ENCODE measurements around the gene CD53. TPM values are rescaled to one million over a fixed set of nuclear protein-coding genes. Genes with fewer than 3 reads are reported as not detected.
A peak's percentile ranks its signal among the peaks of the same experiment; 100 is the strongest.

The CD53 gene
- total RNA-seq, 6 experiments from 2014 or later, result 7.8 to 26.6 (median 11.9) TPM

- DNase-seq (no peak), ATAC-seq (peak; percentile 55 to 68 (median 61))
- Histone ChIP-seq H3K9me3 (no peaks in the 10 kb centered on the region), H3K27ac (peak overlapping the region in 2 of 3 donors; percentile 56 to 62), H3K36me3 (no peaks in the 10 kb centered on the region), H3K4me1 (no peaks in the 10 kb centered on the region), H3K27me3 (no peaks in the 10 kb centered on the region), H3K4me3 (peak overlapping the region; percentile 16 to 25 (median 16))
- 58% methylated on average over 2 of the region's 3 CpGs for WGBS (ENCODE audit: insufficient coverage, low coverage, low lambda C conversion rate, missing lambda C conversion rate)
- intact Hi-C loops (cut with DNase I), result no loop called here
- TF ChIP-seq CTCF (IDR thresholded peaks at IDR 0.05), result no peak
- TF ChIP-seq POLR2A (IDR thresholded peaks at IDR 0.05), result peak; percentile 28
These were observed 2.3 kb downstream of the CD53 start for GRCh38 chr1:110875216-110875731.

- H3K9me3 ChIP-seq, result no peaks in the 10 kb centered on the region
- TF ChIP-seq POLR2A (IDR thresholded peaks at IDR 0.05) (no peak), CTCF (IDR thresholded peaks at IDR 0.05) (no peak)
- H3K27me3 ChIP-seq, result no peaks in the 10 kb centered on the region
- intact Hi-C loops (cut with DNase I), result no loop called here
- H3K36me3 ChIP-seq, result no peaks in the 10 kb centered on the region
- no peak overlapping the region for H3K27ac ChIP-seq
- no peak overlapping the region for H3K4me3 ChIP-seq
- WGBS (ENCODE audit: insufficient coverage, low coverage, low lambda C conversion rate, missing lambda C conversion rate), result 39% methylated on average over 1 of the region's 1 CpG
- ATAC-seq, result no peak
- no peak for DNase-seq
- no peaks in the 10 kb centered on the region for H3K4me1 ChIP-seq
These were observed 3.9 kb downstream of the CD53 start for GRCh38 chr1:110876748-110877341.

GRCh38 chr1:110877364-110877763 lies 4.4 kb downstream of the CD53 start:
- no peaks in the 10 kb centered on the region for H3K36me3 ChIP-seq
- DNase-seq, result no peak
- intact Hi-C loops (cut with DNase I), result no loop called here
- TF ChIP-seq POLR2A (IDR thresholded peaks at IDR 0.05) (no peak), CTCF (IDR thresholded peaks at IDR 0.05) (no peak)
- WGBS (ENCODE audit: insufficient coverage, low coverage, low lambda C conversion rate, missing lambda C conversion rate), result 62% methylated on average over 6 of the region's 6 CpGs
- no peaks in the 10 kb centered on the region for H3K4me1 ChIP-seq
- no peaks in the 10 kb centered on the region for H3K27me3 ChIP-seq
- no peaks in the 10 kb centered on the region for H3K9me3 ChIP-seq
- no peak overlapping the region for H3K27ac ChIP-seq
- ATAC-seq, result no peak
- H3K4me3 ChIP-seq, result no peak overlapping the region

GRCh38 chr1:110877776-110878175 lies 4.8 kb downstream of the CD53 start:
- intact Hi-C loops (cut with DNase I), result no loop called here
- no peak for DNase-seq
- no peaks in the 10 kb centered on the region for H3K4me1 ChIP-seq
- no peak overlapping the region for H3K27ac ChIP-seq
- 61% methylated on average over 6 of the region's 8 CpGs for WGBS (ENCODE audit: insufficient coverage, low coverage, low lambda C conversion rate, missing lambda C conversion rate)
- no peak for ATAC-seq
- H3K9me3 ChIP-seq, result no peaks in the 10 kb centered on the region
- H3K27me3 ChIP-seq, result no peaks in the 10 kb centered on the region
- TF ChIP-seq POLR2A (IDR thresholded peaks at IDR 0.05) (no peak), CTCF (IDR thresholded peaks at IDR 0.05) (no peak)
- no peak overlapping the region for H3K4me3 ChIP-seq
- H3K36me3 ChIP-seq, result no peaks in the 10 kb centered on the region

Measured in right lobe of liver (tissue), 6 donors.